NCI-H2227 (cell line): Measurements from ENCODE around the gene ZSWIM4.
"Not testable (repeated sequence)": the region's sequence is repeated elsewhere in the genome, so short reads cannot be mapped to it uniquely, and the experiment has no call there.

Source experiments
- DNase-seq: peaks from one replicate; lab custom pipeline; 2025; ENCODE audit not compliant: unreplicated experiment; lab: John Stamatoyannopoulos, UW

Gene ZSWIM4

GRCh38 chr19:13774217-13775191 is 20.7 kb upstream of the ZSWIM4 start, which contains the start of gene C19orf53:
Gene C19orf53, plus strand, starts transcription at chr19:13774456. Its CDS starts 22 bp downstream, at chr19:13774478.
- peak; percentile 90 for DNase-seq

GRCh38 chr19:13778398-13778797 is 16.8 kb upstream of the ZSWIM4 start:
- DNase-seq = no peak

GRCh38 chr19:13778847-13779246 is 16.4 kb upstream of the ZSWIM4 start:
- no peak for DNase-seq

DNA sequence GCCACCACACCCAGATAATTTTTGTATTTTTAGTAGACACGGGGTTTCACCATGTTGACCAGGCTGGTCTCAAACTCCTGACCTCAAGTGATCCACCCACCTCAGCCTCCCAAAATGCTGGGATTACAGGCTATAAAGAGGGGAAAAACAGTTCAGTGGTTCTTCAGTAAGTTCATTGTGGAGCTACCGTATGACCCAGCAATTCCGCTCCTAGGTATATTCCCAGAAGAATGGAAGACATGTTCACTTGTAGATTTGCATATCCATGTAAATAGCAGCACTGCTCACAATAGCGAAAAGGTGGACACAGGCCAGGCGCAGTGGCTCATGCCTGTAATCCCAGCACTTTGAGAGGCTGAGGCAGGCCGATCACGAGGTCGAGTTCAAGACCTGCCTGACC is 15.4 kb upstream of the ZSWIM4 start:
- not testable (repeated sequence) for DNase-seq

DNA sequence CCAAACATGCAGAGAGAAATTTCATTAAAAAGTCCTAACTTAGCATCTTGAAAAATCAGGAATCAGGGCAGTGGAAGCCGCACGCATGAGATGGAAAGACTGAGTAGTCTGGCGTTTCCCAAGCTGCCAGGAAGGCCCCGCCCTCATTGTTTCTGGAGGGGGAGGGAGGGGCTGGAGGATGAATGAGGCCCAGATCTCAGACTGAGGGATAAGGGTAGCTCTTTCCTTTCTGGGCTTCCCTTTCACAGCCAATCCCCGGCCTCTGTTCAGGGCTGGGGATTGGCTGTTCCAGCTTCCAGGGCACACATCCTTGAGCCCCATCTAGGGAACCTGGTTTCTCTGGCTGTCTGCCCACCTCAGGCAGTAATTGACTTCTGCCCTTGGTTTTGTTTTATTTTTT is 13.7 kb upstream of the ZSWIM4 start:
- peak; percentile 81 for DNase-seq

DNA sequence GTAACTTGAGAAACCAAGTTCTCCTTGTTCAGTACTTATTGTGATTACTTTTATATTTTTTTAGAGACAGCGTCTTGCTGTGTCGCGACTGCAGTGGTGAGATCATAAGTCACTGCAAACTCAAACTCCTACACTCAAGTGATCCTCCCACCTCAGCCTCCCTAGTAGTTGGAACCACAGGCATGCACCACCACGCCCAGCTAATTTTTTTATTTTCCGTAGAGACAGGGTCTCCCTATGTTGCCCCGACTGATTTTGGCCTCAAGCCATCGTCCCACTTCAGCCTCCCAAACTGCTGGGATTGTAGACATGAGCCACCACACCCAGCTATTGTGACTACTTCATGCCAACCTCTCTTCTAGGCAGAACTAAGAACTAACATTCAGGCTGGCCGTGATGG is 12.7 kb upstream of the ZSWIM4 start:
- no peak for DNase-seq

GRCh38 chr19:13783565-13784500 is 11.4 kb upstream of the ZSWIM4 start:
- no peak for DNase-seq

- DNase-seq = peak; percentile 37
These were observed 10.4 kb upstream of the ZSWIM4 start for GRCh38 chr19:13784731-13785452.

DNA sequence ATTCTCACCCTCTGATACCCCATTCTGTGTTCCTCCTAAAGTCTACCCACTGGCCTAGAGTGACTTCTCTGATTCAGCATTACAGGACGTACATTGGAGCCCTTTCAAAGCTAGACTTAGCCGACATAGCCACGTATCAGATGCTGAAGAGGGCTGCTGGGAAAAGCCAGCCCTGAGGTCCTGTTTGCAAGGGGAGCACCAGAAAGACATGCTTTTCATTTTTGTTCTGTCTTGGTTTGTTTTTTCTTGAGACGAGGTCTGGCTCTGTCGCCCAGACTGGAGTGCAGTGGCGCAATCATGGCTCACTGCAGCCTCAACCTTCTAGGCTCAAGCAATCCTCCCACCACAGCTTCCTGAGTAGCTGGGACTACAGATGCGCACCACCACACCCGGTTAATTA is 6.3 kb upstream of the ZSWIM4 start:
- DNase-seq = no peak

GRCh38 chr19:13790354-13790753 is 4.9 kb upstream of the ZSWIM4 start:
- no peak for DNase-seq

DNA sequence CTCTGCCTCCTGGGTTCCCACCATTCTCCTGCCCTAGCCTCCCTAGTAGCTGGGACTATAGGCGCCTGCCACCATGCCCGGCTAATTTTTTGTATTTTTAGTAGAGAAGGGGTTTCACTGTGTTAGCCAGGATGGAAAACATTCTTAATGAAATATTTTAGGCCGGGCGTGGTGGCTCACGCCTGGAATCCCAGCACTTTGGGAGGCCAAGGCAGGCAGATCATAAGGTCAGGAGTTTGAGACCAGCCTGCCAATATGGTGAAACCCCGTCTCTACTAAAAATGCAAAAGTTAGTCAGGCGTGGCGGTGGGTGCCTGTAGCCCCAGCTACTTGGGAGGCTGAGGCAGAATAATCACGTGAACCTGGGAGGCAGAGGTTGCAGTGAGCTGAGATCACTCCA is 1.9 kb upstream of the ZSWIM4 start:
- DNase-seq = not testable (repeated sequence)

DNA sequence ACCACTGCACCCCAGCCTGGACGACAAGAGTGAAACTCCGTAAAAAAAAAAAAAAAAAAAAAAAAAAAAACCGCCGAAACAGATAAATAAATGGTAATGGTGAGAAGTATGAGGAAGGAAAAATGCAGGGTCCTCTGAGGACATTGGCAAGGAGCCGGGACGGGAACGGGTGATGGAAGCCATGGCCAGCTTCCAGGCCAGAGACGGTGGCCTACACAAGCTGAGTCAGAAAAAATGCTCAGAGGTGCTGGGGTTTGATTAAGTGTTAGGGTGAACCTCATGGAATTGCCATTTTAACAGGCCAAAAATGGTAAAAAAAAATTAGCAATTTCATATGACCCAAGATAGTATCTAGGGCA is 866 bp upstream of the ZSWIM4 start:
- no peak for DNase-seq

- DNase-seq = no peak
These were observed 505 bp downstream of the ZSWIM4 start for GRCh38 chr19:13795595-13796300.

- no peak for DNase-seq
These were observed 1.2 kb downstream of the ZSWIM4 start for GRCh38 chr19:13796301-13797057.

DNA sequence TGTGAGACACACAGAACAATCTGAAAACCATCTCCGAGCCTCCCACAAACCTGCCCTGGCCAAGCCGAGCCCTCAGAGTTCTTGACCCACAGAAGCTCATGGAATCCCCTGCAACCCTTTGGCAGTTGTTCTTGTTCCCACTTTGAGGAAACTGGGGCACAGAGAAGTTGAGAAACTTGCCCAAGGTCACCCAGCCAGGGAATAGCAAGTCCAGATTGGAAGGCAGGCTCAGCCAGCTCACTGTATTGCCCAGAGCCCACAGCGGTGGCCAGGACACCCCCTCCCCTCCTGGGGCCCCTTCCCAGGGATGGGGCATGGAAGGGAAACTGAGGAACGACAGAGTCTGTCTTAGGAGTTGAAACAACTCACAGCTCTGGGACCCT is 1.8 kb downstream of the ZSWIM4 start:
- no peak for DNase-seq

- DNase-seq = no peak
These were observed 2.6 kb downstream of the ZSWIM4 start for GRCh38 chr19:13797870-13798269.

DNA sequence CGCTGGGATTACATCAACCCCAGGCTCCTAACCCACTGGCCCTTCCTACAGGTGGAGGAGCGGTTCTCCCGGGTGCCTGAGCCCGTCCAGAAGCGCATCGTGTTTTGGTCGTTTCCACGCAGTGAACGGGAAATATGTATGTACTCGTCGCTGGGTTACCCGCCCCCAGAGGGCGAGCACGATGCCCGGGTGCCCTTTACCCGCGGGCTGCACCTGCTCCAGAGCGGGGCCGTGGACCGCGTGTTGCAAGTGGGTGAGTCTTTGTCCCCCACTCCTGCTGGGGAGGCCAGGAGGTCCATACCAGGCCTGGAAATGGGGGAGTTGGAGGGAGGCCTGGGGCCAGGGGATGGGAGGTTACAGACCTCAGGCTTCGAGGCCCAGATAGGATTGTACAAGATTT is 4.4 kb downstream of the ZSWIM4 start:
- DNase-seq = no peak

GRCh38 chr19:13803038-13803437 is 7.8 kb downstream of the ZSWIM4 start:
- no peak for DNase-seq

GRCh38 chr19:13804830-13805683 is 9.8 kb downstream of the ZSWIM4 start:
- DNase-seq = no peak
